HCT116 (cell line): Measurements from ENCODE around the gene LIPI.

ENCODE experiments used
- CEBPB ChIP-seq: IDR thresholded peaks from 2 replicates; pipeline ENCODE4 v1.6.1; 2012; ENCODE audit warnings: low read depth
- CTCF ChIP-seq, 3 experiments: fragments of 200-600 bp in 1 of 3; sonication (generic) in 1 of 3; IDR thresholded peaks in 2 of 3; conservative IDR thresholded peaks in 1 of 3; 2 replicates each; pipeline ENCODE4 v1.5.1; 2012 to 2017; ENCODE audit warnings: low read depth in 2 of 3, low read length in 2 of 3, antibody characterized with exemption in 1 of 3, borderline replicate concordance in 1 of 3, control low read depth in 1 of 3, mild to moderate bottlenecking in 1 of 3, mixed read lengths in 1 of 3, mixed run types in 1 of 3, moderate library complexity in 1 of 3; ENCODE audit not compliant: insufficient read depth in 1 of 3
- EGR1 ChIP-seq: IDR thresholded peaks from 2 replicates; pipeline ENCODE4 v1.6.1; 2012; ENCODE audit warnings: low read depth
- EZH2 ChIP-seq: fragments of 200-600 bp; sonication (generic); IDR thresholded peaks from 2 replicates; pipeline ENCODE4 v1.6.1; 2017; ENCODE audit warnings: antibody characterized with exemption, mixed run types
- EZH2phosphoT487 ChIP-seq: fragments of 200-600 bp; IDR thresholded peaks from 2 replicates; pipeline ENCODE4 v1.6.1; 2018; ENCODE audit warnings: antibody characterized with exemption, borderline replicate concordance
- JUND ChIP-seq: IDR thresholded peaks from 2 replicates; pipeline ENCODE4 v1.6.1; 2012
- POLR2A ChIP-seq: IDR thresholded peaks from 2 replicates; pipeline ENCODE4 v1.7.0; 2011; ENCODE audit warnings: borderline replicate concordance; ENCODE audit not compliant: insufficient read depth, insufficient read length; ENCODE audit errors: extremely low read depth
- POLR2AphosphoS5 ChIP-seq: IDR thresholded peaks from 2 replicates; pipeline ENCODE4 v1.6.1; 2011; ENCODE audit warnings: mild to moderate bottlenecking, low read depth, low read length, moderate library complexity
- REST ChIP-seq: IDR thresholded peaks from 2 replicates; pipeline ENCODE4 v1.6.1; 2012; ENCODE audit warnings: low read depth
- TCF7L2 ChIP-seq: IDR thresholded peaks from 2 replicates; pipeline ENCODE4 v1.7.0; 2011; ENCODE audit warnings: borderline replicate concordance, inconsistent platforms; ENCODE audit not compliant: insufficient read depth, insufficient read length; ENCODE audit errors: extremely low read depth

GRCh38 chr21:14260174-14260764, 49.5 kb upstream of the LIPI start:
- no peak for TF ChIP-seq CTCF (IDR thresholded peaks at IDR 0.05 in 2 of 3, conservative IDR thresholded peaks at IDR 0.05 in 1 of 3; ENCODE audit: borderline replicate concordance in 1 of 3, insufficient read depth in 1 of 3, low read depth in 2 of 3, low read length in 2 of 3)
- TF ChIP-seq POLR2AphosphoS5: no peak
- TF ChIP-seq EZH2: no peak
- no peak for TF ChIP-seq CEBPB
- no peak for TF ChIP-seq TCF7L2
- no peak for TF ChIP-seq POLR2A
- TF ChIP-seq JUND: no peak
- TF ChIP-seq REST: no peak
- TF ChIP-seq EZH2phosphoT487: no peak
- no peak for TF ChIP-seq EGR1
